Chondrocyte (in vitro differentiated cells): ENCODE results near the gene FBXL16. TPM values are rescaled to one million over a fixed set of nuclear protein-coding genes. Genes with fewer than 3 reads are reported as not detected.
"Not testable (repeated sequence)": the region's sequence is repeated elsewhere in the genome, so short reads cannot be mapped to it uniquely, and the experiment has no call there.

ENCODE experiments used
- DNase-seq: peaks from one replicate; pipeline ENCODE4 v3.0.0; 2021; ENCODE audit warnings: mixed read lengths, low spot score
- H3K27ac Mint-ChIP-seq: one replicate; pipeline ENCODE4 v1.8.0; 2021; ENCODE audit warnings: mild to moderate bottlenecking, moderate library complexity, mixed read lengths; ENCODE audit not compliant: unreplicated experiment
- H3K27me3 Mint-ChIP-seq: 2 replicates; pipeline ENCODE4 v1.8.0; 2021; ENCODE audit warnings: low read depth, mixed read lengths
- H3K36me3 Mint-ChIP-seq: 2 replicates; pipeline ENCODE4 v1.8.0; 2021; ENCODE audit warnings: low read depth, mixed read lengths
- H3K4me1 Mint-ChIP-seq: 2 replicates; pipeline ENCODE4 v1.8.0; 2021; ENCODE audit warnings: low read depth, mild to moderate bottlenecking, mixed read lengths
- H3K4me3 Mint-ChIP-seq: one replicate; pipeline ENCODE4 v1.8.0; 2021; ENCODE audit warnings: mild to moderate bottlenecking, moderate library complexity, mixed read lengths; ENCODE audit not compliant: unreplicated experiment
- H3K9me3 Mint-ChIP-seq: 2 replicates; pipeline ENCODE4 v1.8.0; 2021; ENCODE audit warnings: low read depth, mixed read lengths
- total RNA-seq: library from RNA; stranded (reverse); gene quantifications from 3 replicates; pipeline ENCODE4 v1.2.1, GENCODE V29; 2021
- TF ChIP-seq, protein P1 (sequence below): fragments of 200-600 bp; sonication (generic); IDR thresholded peaks from 2 replicates; pipeline ENCODE4 v1.5.0; 2021; ENCODE audit warnings: antibody characterized with exemption, mild to moderate bottlenecking, moderate library complexity

Gene FBXL16
- total RNA-seq, 1 donor from 2014 or later = 0.87 TPM

GRCh38 chr16:692356-693108, 13.1 kb downstream of the FBXL16 start:
- Mint-ChIP-seq H3K9me3 (no peaks in the 10 kb centered on the region), H3K27ac (no peak overlapping the region), H3K27me3 (peaks cover 23% of the 10 kb centered on the region), H3K4me3 (no peak overlapping the region), H3K36me3 (peaks cover 1% of the 10 kb centered on the region), H3K4me1 (peaks cover 19% of the 10 kb centered on the region)
- TF ChIP-seq, protein P1, sequence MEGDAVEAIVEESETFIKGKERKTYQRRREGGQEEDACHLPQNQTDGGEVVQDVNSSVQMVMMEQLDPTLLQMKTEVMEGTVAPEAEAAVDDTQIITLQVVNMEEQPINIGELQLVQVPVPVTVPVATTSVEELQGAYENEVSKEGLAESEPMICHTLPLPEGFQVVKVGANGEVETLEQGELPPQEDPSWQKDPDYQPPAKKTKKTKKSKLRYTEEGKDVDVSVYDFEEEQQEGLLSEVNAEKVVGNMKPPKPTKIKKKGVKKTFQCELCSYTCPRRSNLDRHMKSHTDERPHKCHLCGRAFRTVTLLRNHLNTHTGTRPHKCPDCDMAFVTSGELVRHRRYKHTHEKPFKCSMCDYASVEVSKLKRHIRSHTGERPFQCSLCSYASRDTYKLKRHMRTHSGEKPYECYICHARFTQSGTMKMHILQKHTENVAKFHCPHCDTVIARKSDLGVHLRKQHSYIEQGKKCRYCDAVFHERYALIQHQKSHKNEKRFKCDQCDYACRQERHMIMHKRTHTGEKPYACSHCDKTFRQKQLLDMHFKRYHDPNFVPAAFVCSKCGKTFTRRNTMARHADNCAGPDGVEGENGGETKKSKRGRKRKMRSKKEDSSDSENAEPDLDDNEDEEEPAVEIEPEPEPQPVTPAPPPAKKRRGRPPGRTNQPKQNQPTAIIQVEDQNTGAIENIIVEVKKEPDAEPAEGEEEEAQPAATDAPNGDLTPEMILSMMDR = no peak
- no peak for DNase-seq

- Mint-ChIP-seq H3K4me1 (peaks cover 19% of the 10 kb centered on the region), H3K27me3 (peaks cover 20% of the 10 kb centered on the region), H3K4me3 (peak overlapping the region; percentile 87)
- H3K27ac Mint-ChIP-seq, H3K36me3 Mint-ChIP-seq, H3K9me3 Mint-ChIP-seq, DNase-seq: not testable (repeated sequence)
Observed at GRCh38 chr16:691242-691641, 14.4 kb downstream of the FBXL16 start.

DNA sequence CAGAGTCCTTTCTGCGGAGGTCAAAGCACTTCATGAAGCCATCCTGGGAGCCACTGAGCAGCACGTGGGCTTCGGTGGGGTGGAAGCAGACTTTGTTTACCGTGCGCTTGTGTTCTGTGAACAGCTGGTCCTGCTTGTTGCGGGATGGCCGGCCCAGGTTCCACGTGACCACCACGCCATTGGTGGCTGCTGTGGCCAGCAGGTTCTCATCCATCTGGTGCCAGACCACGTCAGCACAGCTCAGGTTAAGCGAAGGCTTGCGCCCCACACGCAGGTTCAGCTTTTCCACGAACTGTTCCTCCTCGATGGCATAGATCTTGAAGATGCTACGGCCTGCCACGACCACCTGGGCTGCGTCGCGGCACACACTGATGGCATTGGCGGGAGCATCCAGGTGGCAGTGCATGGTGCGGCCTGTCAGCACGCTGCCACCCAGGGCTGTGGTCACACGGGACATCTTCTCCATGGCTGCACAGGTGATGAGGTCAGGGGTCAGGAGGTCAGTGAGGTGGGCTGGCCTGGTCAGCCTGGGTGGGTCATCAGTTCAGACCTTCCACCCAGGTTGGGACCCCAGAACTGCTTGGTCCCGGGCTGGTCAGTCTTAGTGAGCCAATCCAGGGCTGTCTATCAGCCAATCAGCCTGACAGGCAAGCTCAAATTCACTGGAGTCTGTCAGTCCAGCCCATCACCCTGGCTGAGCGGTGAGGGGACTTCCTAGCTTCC, 16.3 kb downstream of the FBXL16 start:
- Mint-ChIP-seq H3K4me1 (peaks cover 24% of the 10 kb centered on the region), H3K4me3 (peak overlapping the region; percentile 87), H3K27me3 (peaks cover 13% of the 10 kb centered on the region)

DNA sequence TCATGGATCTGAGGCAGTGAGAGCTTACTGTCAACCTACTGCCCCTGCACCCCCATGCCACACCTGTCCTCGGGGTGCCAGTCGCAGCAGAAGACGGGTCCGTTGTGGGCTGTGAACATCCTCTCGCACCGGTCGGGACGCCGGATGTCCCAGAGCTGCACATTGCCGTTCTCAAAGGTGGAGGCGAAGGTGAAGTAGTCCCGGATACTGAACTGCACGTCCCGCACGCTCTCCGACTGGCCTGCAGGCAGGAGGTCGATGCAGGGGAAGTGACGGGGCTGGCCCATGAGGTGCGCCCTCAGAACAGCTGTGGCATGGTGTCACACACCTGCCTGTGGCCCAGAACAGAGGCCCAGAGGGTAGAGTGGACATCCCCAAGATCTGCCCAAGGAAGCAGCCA, 18.1 kb downstream of the FBXL16 start:
- Mint-ChIP-seq H3K27ac (no peak overlapping the region), H3K36me3 (peaks cover 4% of the 10 kb centered on the region), H3K27me3 (peaks cover 5% of the 10 kb centered on the region), H3K9me3 (no peaks in the 10 kb centered on the region), H3K4me3 (no peak overlapping the region), H3K4me1 (peaks cover 35% of the 10 kb centered on the region)
- TF ChIP-seq, protein P1 = no peak
- no peak for DNase-seq

More for the DNA sequence above, 16.3 kb downstream of the FBXL16 start:
- TF ChIP-seq, protein P1 = no peak
- Mint-ChIP-seq H3K36me3 (peaks cover 4% of the 10 kb centered on the region), H3K27ac (peak overlapping the region; percentile 78), H3K9me3 (no peaks in the 10 kb centered on the region)
- DNase-seq = no peak

DNA sequence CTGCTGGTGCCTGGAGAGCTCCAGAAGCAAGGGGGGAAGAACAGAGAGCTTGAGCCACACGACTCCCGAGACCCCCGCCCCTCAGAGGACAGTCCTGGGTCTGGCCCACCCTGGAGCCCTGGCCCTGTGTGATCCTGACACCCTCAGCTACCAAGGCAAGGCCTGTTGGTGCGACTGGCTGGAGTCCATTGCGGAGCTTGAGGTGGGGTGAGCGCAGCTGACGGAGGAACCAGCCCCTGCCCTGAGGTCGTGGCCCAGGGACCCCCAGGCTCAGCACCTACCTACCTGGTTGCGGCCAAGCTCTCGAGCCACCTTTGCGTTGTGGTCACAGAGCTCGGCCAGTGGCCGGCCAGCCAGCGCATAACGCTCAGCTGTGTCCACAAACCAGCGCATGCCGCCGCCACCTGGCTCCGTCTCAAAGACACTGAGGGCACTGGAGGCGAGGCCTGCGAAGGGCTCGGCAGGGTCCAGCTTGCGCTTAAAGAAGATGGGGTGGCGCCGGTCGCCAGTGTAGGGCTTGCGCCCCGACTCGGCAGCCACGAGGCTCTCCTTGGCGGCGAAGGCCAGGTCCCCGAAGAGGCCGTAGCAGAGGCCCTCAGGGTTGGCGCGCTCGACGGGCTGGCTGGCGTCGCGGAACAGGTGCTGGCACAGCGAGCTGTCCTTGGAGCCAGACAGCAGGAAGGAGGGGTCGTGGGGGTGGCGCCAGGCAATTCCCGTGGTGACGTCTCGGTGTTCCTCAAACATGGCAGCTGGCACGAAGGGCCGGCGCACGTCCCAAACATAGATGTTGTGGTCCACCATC, 18.9 kb downstream of the FBXL16 start:
- H3K4me3 Mint-ChIP-seq = no peak overlapping the region

More for the DNA sequence above, 18.9 kb downstream of the FBXL16 start:
- H3K36me3 Mint-ChIP-seq = peaks cover 8% of the 10 kb centered on the region
- TF ChIP-seq, protein P1 = no peak
- peaks cover 43% of the 10 kb centered on the region for H3K4me1 Mint-ChIP-seq
- H3K27me3 Mint-ChIP-seq = no peaks in the 10 kb centered on the region
- H3K9me3 Mint-ChIP-seq = no peaks in the 10 kb centered on the region
- no peak overlapping the region for H3K27ac Mint-ChIP-seq
- DNase-seq = no peak
